Heart right ventricle (tissue), 16 donors: ENCODE measurements around the gene PLK2. TPM values are rescaled to one million over a fixed set of nuclear protein-coding genes. Genes with fewer than 3 reads are reported as not detected.
A peak's percentile ranks its signal among the peaks of the same experiment; 100 is the strongest.

Experiments used
- ATAC-seq, 8 donors: fragments of 200-7000 bp; cut with Tn5 transposase; one replicate each; pipeline ENCODE4 v1.9.1; 2020; ENCODE audit warnings: mild to moderate bottlenecking in 8 of 8, moderate library complexity in 8 of 8, moderate number of reproducible peaks in 1 of 8
- DNase-seq, 2 donors: peaks; one replicate each; pipeline ENCODE4 v3.0.0-alpha.2; 2020
- H3K27ac ChIP-seq, 10 donors: fragments of 200-600 bp; sonication (generic) in 2 of 10; one replicate each; pipeline versions ENCODE4 v1.5.0 to v1.8.0; 2020 to 2022; ENCODE audit warnings: mild to moderate bottlenecking in 3 of 10
- H3K27me3 ChIP-seq, 7 donors: fragments of 200-600 bp; one replicate each; pipeline ENCODE4 v1.8.0; 2021 to 2022; ENCODE audit warnings: mild to moderate bottlenecking in 2 of 7
- H3K36me3 ChIP-seq, 9 donors: fragments of 200-600 bp; sonication (generic) in 1 of 9; one replicate each; pipeline versions ENCODE4 v1.5.0 to v1.8.0; 2020 to 2022; ENCODE audit warnings: mild to moderate bottlenecking in 2 of 9
- H3K4me1 ChIP-seq, 9 donors: fragments of 200-600 bp; sonication (generic) in 1 of 9; one replicate each; pipeline versions ENCODE4 v1.5.0 to v1.8.0; 2020 to 2022; ENCODE audit warnings: mild to moderate bottlenecking in 4 of 9
- H3K4me3 ChIP-seq, 10 donors: fragments of 200-600 bp; sonication (generic) in 2 of 10; one replicate each; pipeline versions ENCODE4 v1.5.0 to v1.8.0; 2020 to 2022; ENCODE audit warnings: mild to moderate bottlenecking in 7 of 10, moderate library complexity in 2 of 10
- H3K9me3 ChIP-seq, 11 donors: fragments of 200-600 bp in 10 of 11; sonication (generic) in 2 of 11; one replicate each; pipeline versions ENCODE4 v1.5.0 to v1.8.0; 2013 to 2022; ENCODE audit warnings: mild to moderate bottlenecking in 2 of 11, control low read depth in 1 of 11, moderate library complexity in 1 of 11
- WGBS, 2 donors: extraction: QIAGEN DNeasy Blood & Tissue Kit; methylation state at CpG; one replicate each; pipeline ENCODE4 v1.1.7; 2013; ENCODE audit warnings: inconsistent platforms in 1 of 2; 5-methylcytosine and 5-hydroxymethylcytosine counted together
- intact Hi-C, 10 donors: fragments of 100-400 bp; cut with DNase I; formaldehyde crosslinking; loops; one replicate each; pipeline versions ENCODE4 v1.11.1 to v1.14.2; 2022
- polyA plus RNA-seq, 2 donors: library from polyadenylated mRNA; stranded (reverse); fragments of 200-250 nt; gene quantifications; one replicate each; pipeline ENCODE4 v1.2.3, GENCODE V29; 2013
- total RNA-seq, 10 donors: library from RNA; stranded (reverse); fragmentation: NEBNext Ultra II Directional in 3 of 10; extraction: Animal tissue kit (Norgen Biotek cat#: 25700) in 3 of 10; gene quantifications; one replicate each; pipeline versions ENCODE4 v1.2.1 to v1.2.4, GENCODE V29; 2021 to 2023
- TF ChIP-seq, protein P1 (sequence below), 9 donors: fragments of 200-600 bp; sonication (generic) in 2 of 9; IDR thresholded peaks; one replicate each; pipeline versions ENCODE4 v1.5.0 to v1.8.0; 2021 to 2022; ENCODE audit warnings: antibody characterized with exemption in 9 of 9, mild to moderate bottlenecking in 5 of 9, moderate library complexity in 1 of 9
- donor health status: Arrhythmogenic right ventricular cardiomyopathy.
- donor health status: ischemic (EF 13 %, LVEDD 7.1; RV severe dilation, severe dysfunction).
- donor health status: healthy with polysubstance abuse.
- donor health status: DM: no; HTN: yes; CAD: no.
- donor health status: DM: no; HTN: no; CAD: no.
- donor health status: ischemic (EF 25% LVEDD 6.9; RV normal size, moderate dysfunction).
- donor health status: ischemic (EF 25% LVEDD 5.7; RV mildly dilated, moderate dysfunction).
- donor health status: healthy.
- donor health status: DM: yes; HTN: yes; CAD: no.
- donor health status: Ischemic cardiomyopathy.
- donor health status: ischemic (EF 35%, LVEDD 5.7; RV mildly dilated, moderate dysfunction).
- donor health status: nonischemic (EF 11% LVEDD 7.7; RV severe dilation, severe dysfunction).
- donor health status: DM: yes; HTN: yes; CAD: no.
- donor health status: PGD.
- donor health status: ischemic (EF 29% LVEDD 5.4; RV normal size, mild dysfunction).
- donor health status: nonischemic (EF 23%, LVEDD 6.1; RV moderate dilation, normal function).

Gene PLK2
- total and polyA plus RNA-seq, 12 donors, result 11.5 to 174 (median 102) TPM

DNA sequence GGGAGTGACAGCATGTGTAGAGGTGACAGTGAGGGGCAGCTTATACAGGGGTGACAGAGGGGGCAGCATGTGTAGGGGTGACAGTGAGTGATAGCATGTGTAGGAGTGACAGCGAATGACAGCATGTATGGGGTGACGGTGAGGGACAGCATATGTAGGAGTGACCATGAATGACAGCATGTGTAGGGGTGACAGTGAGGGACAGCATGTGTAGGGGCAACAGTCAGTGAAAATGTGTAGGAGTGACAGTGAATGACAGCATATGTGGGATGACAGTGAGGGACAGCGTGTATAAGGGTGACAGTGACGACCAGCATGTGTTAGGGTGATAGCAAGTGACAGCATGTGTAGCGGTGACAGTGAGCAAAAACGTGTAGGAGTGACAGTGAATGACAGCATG, 21.9 kb upstream of the PLK2 start:
- H3K36me3 ChIP-seq, result no peaks in the 10 kb centered on the region
- no peaks in the 10 kb centered on the region for H3K9me3 ChIP-seq
- peaks cover 0 to 14% (median 0%) of the 10 kb centered on the region in 7 donors for H3K27me3 ChIP-seq
- intact Hi-C loops, result no loop called here
- no peak overlapping the region for H3K27ac ChIP-seq
- TF ChIP-seq, protein P1, sequence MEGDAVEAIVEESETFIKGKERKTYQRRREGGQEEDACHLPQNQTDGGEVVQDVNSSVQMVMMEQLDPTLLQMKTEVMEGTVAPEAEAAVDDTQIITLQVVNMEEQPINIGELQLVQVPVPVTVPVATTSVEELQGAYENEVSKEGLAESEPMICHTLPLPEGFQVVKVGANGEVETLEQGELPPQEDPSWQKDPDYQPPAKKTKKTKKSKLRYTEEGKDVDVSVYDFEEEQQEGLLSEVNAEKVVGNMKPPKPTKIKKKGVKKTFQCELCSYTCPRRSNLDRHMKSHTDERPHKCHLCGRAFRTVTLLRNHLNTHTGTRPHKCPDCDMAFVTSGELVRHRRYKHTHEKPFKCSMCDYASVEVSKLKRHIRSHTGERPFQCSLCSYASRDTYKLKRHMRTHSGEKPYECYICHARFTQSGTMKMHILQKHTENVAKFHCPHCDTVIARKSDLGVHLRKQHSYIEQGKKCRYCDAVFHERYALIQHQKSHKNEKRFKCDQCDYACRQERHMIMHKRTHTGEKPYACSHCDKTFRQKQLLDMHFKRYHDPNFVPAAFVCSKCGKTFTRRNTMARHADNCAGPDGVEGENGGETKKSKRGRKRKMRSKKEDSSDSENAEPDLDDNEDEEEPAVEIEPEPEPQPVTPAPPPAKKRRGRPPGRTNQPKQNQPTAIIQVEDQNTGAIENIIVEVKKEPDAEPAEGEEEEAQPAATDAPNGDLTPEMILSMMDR (IDR thresholded peaks at IDR 0.05), result no peak
- no peak overlapping the region for H3K4me3 ChIP-seq
- no peak for ATAC-seq
- DNase-seq, result no peak
- H3K4me1 ChIP-seq, result peaks cover 0 to 17% (median 0%) of the 10 kb centered on the region in 9 donors
- WGBS, 2 donors, result 81 to 82% methylated on average over 6 of the region's 6 CpGs

DNA sequence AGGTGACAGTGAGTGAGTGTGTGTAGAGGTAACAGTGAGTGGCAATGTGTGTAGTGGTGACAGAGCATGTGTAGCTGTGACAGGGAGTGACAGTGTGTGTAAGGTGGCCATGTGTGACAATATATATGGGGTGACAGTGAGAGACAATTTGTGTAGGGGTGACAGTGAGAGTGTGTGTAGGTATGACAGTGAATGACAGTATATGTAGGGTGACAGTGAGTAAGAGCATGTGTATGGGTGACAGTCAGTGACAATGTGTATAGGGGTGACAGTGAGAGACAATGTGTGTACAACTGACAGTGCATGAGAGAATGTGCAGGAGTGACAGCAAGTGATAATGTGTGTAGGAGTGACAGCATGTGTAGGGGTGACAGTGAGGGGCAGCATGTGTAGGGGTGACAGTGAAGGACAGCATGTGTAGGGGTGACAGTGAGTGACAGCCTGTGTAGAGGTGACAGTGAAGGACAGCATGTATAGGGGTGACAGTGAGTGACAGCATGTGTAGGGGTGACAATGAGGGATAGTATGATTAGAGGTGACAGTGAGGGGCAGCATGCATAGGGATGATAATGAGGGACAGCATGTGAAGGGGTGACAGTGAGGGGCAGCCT, 21.3 kb upstream of the PLK2 start:
- TF ChIP-seq, protein P1 (IDR thresholded peaks at IDR 0.05), result no peak
- Histone ChIP-seq H3K27ac (no peak overlapping the region), H3K36me3 (no peaks in the 10 kb centered on the region), H3K9me3 (no peaks in the 10 kb centered on the region), H3K27me3 (peaks cover 0 to 12% (median 0%) of the 10 kb centered on the region in 7 donors), H3K4me1 (peaks cover 0 to 14% (median 0%) of the 10 kb centered on the region in 9 donors), H3K4me3 (no peak overlapping the region)
- DNase-seq (no peak), ATAC-seq (no peak)
- intact Hi-C loops, result no loop called here

DNA sequence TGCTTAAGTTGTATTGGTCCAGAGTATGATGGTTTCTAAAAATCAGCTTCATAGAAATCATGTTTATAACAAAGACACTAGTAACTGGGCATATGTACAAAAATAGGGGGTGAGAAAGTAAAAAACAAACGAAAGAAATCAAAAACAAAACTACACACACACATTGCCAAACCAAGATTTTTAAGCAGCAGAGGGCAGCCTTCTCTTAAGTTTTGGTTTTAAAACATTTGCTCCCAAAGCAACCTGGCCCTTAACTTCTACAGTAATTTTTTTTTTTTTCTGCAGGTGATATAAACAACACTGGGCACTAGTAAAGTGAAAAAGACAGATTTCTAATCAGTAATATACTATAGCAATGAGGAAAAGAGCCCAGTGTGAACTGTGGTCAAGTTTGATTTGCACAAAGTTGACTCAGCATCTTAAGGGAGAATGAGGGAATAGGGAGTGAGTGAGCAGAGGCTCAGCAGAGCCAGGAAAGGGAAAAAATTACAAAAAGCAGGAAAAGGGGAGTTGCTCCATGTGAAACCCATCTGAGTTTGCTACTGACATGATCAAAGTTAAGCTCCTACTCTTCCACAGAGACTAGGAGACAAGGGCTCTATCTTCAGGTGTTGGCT, 18.0 kb upstream of the PLK2 start:
- intact Hi-C loops, result no loop called here
- no peaks in the 10 kb centered on the region for H3K9me3 ChIP-seq
- 32 to 58% methylated on average over 1 of the region's 1 CpG for WGBS, 2 donors
- TF ChIP-seq, protein P1 (IDR thresholded peaks at IDR 0.05), result peak in 4 of 9 donors; percentile 36 to 49 (median 40)
- H3K36me3 ChIP-seq, result no peaks in the 10 kb centered on the region
- no peaks in the 10 kb centered on the region for H3K27me3 ChIP-seq
- DNase-seq (no peak), ATAC-seq (no peak)
- H3K4me1 ChIP-seq, result peaks cover 0 to 9% (median 0%) of the 10 kb centered on the region in 9 donors
- H3K4me3 ChIP-seq, result no peak overlapping the region
- H3K27ac ChIP-seq, result no peak overlapping the region

DNA sequence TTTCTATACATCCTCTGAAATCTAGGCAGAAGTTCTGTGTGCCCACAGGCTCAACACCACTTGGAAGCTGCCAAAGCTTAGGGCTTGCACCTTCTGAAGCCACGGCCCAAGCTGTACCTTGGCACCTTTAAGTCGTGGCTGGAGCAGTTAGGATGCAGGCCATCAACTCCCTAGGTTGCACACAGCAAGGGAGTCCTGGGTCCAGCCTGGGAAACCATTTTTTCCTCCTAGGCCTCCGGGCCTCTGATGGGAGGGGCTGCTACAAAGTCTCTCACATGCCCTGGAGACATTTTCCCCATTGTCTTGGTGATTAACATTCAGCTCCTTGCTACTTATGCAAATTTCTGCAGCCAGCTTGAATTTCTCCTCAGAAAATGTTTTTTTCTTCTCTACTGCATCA, 15.5 kb upstream of the PLK2 start:
- Histone ChIP-seq H3K4me3 (no peak overlapping the region), H3K36me3 (no peaks in the 10 kb centered on the region), H3K4me1 (peaks cover 0 to 9% (median 0%) of the 10 kb centered on the region in 9 donors), H3K27ac (no peak overlapping the region), H3K9me3 (no peaks in the 10 kb centered on the region), H3K27me3 (no peaks in the 10 kb centered on the region)
- 83 to 86% methylated on average over 3 of the region's 3 CpGs for WGBS, 2 donors
- ATAC-seq (no peak), DNase-seq (no peak)
- intact Hi-C loops, result no loop called here
- TF ChIP-seq, protein P1 (IDR thresholded peaks at IDR 0.05), result no peak
